MCF 10A (cell line): ENCODE data around the gene STXBP6. TPM values are rescaled to one million over a fixed set of nuclear protein-coding genes. Genes with fewer than 3 reads are reported as not detected.

Experiments used
- BruUV-seq: library from RNA; stranded (reverse); fragments of 400-500 nt; replicated peaks from 2 replicates; lab custom pipeline; 2021; lab: Mats Ljungman, UMichigan
- CTCF ChIA-PET: fragments of 300-600 bp; sonication (Branson Sonifier 250); formaldehyde crosslinking; extraction: SDS; loops from one replicate; lab custom pipeline; 2021; ENCODE audit warnings: antibody characterized with exemption, inconsistent platforms; lab: Yijun Ruan, JAX
- POLR2A ChIA-PET: fragments of 300-600, 350-650 bp; sonication (Branson Sonifier 250); formaldehyde crosslinking; extraction: SDS; loops from one replicate; lab custom pipeline; 2020; ENCODE audit warnings: antibody characterized with exemption, inconsistent platforms; lab: Yijun Ruan, JAX
- DNase-seq: peaks from one replicate; pipeline ENCODE4 v3.0.0-alpha.2; 2018; ENCODE audit not compliant: unreplicated experiment
- H3K27ac Mint-ChIP-seq: one replicate; pipeline ENCODE4 v1.8.0; 2022; ENCODE audit warnings: mild to moderate bottlenecking, low read depth, mixed read lengths; ENCODE audit not compliant: unreplicated experiment
- H3K27me3 Mint-ChIP-seq: one replicate; pipeline ENCODE4 v1.8.0; 2022; ENCODE audit warnings: mixed read lengths; ENCODE audit not compliant: insufficient read depth, unreplicated experiment
- H3K36me3 Mint-ChIP-seq: one replicate; pipeline ENCODE4 v1.8.0; 2022; ENCODE audit warnings: mild to moderate bottlenecking, moderate library complexity, mixed read lengths; ENCODE audit not compliant: insufficient read depth, unreplicated experiment
- H3K4me1 Mint-ChIP-seq: one replicate; pipeline ENCODE4 v1.8.0; 2022; ENCODE audit warnings: mixed read lengths; ENCODE audit not compliant: insufficient read depth, unreplicated experiment
- H3K4me3 Mint-ChIP-seq: one replicate; pipeline ENCODE4 v1.8.0; 2022; ENCODE audit warnings: mild to moderate bottlenecking, moderate library complexity, mixed read lengths; ENCODE audit not compliant: unreplicated experiment
- H3K9me3 Mint-ChIP-seq: one replicate; pipeline ENCODE4 v1.8.0; 2022; ENCODE audit warnings: mixed read lengths; ENCODE audit not compliant: unreplicated experiment
- CTCF ChIP-seq: fragments of 200-600 bp; IDR thresholded peaks from one replicate; pipeline ENCODE4 v1.8.0; 2022; ENCODE audit warnings: antibody characterized with exemption, mild to moderate bottlenecking; ENCODE audit not compliant: unreplicated experiment
- intact Hi-C: fragments of 100-400 bp; cut with micrococcal nuclease; formaldehyde crosslinking; loops from 2 replicates; pipeline ENCODE4 v1.14.1; 2022
- total RNA-seq: library from RNA; stranded (reverse); gene quantifications from 2 replicates; pipeline ENCODE4 v1.2.3, GENCODE V29; 2022

Gene STXBP6
- total RNA-seq, 1 experiment from 2014 or later = not detected

GRCh38 chr14:24826390-24826789 lies 223.6 kb downstream of the STXBP6 start:
- CTCF ChIA-PET = no interaction called here
- peaks cover 7% of the 10 kb centered on the region for H3K9me3 Mint-ChIP-seq
- no TSS peak for BruUV-seq
- H3K4me3 Mint-ChIP-seq = no peak overlapping the region
- H3K36me3 Mint-ChIP-seq = no peaks in the 10 kb centered on the region
- no peak for DNase-seq
- H3K27ac Mint-ChIP-seq = no peak overlapping the region
- H3K27me3 Mint-ChIP-seq = no peaks in the 10 kb centered on the region
- intact Hi-C loops = no loop called here
- no peaks in the 10 kb centered on the region for H3K4me1 Mint-ChIP-seq
- TF ChIP-seq CTCF = no peak
- POLR2A ChIA-PET = no interaction called here

DNA sequence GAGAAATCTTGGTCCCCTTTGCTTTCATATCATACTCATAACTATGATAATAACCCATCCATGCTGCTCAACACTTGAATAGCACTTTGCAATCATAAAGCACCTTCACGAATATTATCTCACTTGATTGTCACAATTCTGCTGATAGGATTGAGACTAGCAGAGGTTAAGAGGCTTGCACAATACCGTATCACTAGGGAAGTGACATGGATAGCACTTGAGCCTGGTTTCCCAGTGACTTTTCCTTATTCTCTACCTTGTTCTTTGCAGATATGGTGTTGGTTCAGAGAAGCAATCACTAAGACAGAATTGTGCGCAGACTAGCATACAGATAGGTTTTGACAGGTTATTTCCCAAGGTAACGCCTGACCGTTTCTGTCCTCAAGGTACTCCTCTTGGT lies 229.3 kb downstream of the STXBP6 start:
- H3K9me3 Mint-ChIP-seq = peaks cover 7% of the 10 kb centered on the region
- no peaks in the 10 kb centered on the region for H3K27me3 Mint-ChIP-seq
- POLR2A ChIA-PET = no interaction called here
- no peak overlapping the region for H3K27ac Mint-ChIP-seq
- no TSS peak for BruUV-seq
- no peaks in the 10 kb centered on the region for H3K36me3 Mint-ChIP-seq
- intact Hi-C loops = no loop called here
- DNase-seq = no peak
- TF ChIP-seq CTCF = no peak
- CTCF ChIA-PET = no interaction called here
- no peak overlapping the region for H3K4me3 Mint-ChIP-seq
- H3K4me1 Mint-ChIP-seq = peaks cover 6% of the 10 kb centered on the region

GRCh38 chr14:24818823-24819341 lies 231.1 kb downstream of the STXBP6 start:
- Mint-ChIP-seq H3K27me3 (no peaks in the 10 kb centered on the region), H3K27ac (no peak overlapping the region), H3K4me1 (peaks cover 6% of the 10 kb centered on the region), H3K36me3 (no peaks in the 10 kb centered on the region), H3K9me3 (peaks cover 7% of the 10 kb centered on the region), H3K4me3 (no peak overlapping the region)
- ChIA-PET CTCF (interaction anchor here (0.7 kb wide), 1 partner anchor 316 kb away, joined by 4 read pairs; no protein-coding TSS in a partner anchor), POLR2A (no interaction called here)
- no TSS peak for BruUV-seq
- intact Hi-C loops = no loop called here
- DNase-seq = no peak
- TF ChIP-seq CTCF = no peak

GRCh38 chr14:24818058-24818822 lies 231.7 kb downstream of the STXBP6 start:
- intact Hi-C loops = no loop called here
- no peak overlapping the region for H3K27ac Mint-ChIP-seq
- H3K9me3 Mint-ChIP-seq = peaks cover 7% of the 10 kb centered on the region
- H3K4me3 Mint-ChIP-seq = no peak overlapping the region
- no TSS peak for BruUV-seq
- peaks cover 6% of the 10 kb centered on the region for H3K4me1 Mint-ChIP-seq
- POLR2A ChIA-PET = interaction anchor here (0.6 kb wide), 1 partner anchor 623 kb away, joined by 3 read pairs; the partner anchor contains the start of gene TM9SF1
- TF ChIP-seq CTCF = no peak
- no peak for DNase-seq
- H3K36me3 Mint-ChIP-seq = no peaks in the 10 kb centered on the region
- H3K27me3 Mint-ChIP-seq = no peaks in the 10 kb centered on the region
- CTCF ChIA-PET = interaction anchor here (0.7 kb wide), 1 partner anchor 317 kb away, joined by 4 read pairs; no protein-coding TSS in a partner anchor
